PC-9 (cell line): ENCODE results near the gene UBTF.

Experiments
- CTCF ChIP-seq: fragments of 200-600 bp; sonication (generic); conservative IDR thresholded peaks from 2 replicates; pipeline ENCODE4 v1.6.1; 2017; ENCODE audit warnings: mixed run types, antibody characterized with exemption, mild to moderate bottlenecking, moderate library complexity
- EZH2 ChIP-seq: fragments of 200-600 bp; sonication (generic); IDR thresholded peaks from 2 replicates; pipeline ENCODE4 v1.8.0; 2017; ENCODE audit warnings: antibody characterized with exemption, low read depth

GRCh38 chr17:44251062-44251461 is 31.6 kb upstream of the UBTF start:
- TF ChIP-seq CTCF (no peak), EZH2 (no peak)
